ENCODE measurements around the gene HABP2.

The HABP2 gene

DNA sequence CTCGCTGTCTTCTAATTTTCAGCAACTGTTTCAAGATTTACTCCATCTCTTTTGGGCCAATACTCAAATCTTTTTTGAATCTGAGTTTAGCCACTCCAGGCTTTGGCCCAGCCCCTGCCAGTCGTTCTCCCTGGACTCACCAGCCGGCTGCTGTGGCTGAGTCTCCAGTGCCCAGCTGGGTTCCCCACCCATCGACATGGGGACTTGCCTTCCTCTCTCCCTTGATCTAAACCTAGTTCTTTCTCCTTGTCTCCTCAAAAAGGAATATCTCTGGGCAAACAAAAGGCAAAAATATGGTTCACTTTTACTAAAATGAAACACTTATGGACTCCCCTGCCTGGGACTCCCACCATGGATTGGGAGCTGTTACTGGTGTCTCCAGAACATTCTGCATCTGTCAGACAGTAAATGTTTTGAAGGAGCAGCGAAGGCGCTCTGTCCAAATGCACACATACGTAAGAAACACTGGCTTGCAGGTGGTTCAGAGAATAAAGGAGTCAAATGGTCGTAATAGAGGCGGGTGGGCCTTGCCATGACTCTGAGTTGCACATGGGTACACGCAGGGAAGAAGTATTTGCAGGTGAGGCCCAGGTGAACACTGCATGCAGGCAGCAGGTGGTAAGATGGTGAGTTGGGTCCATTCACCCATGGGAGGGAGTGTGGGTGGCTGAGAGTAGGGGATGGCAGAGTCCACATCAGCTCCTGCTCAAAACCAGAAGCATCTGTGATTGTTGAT is 35.5 kb upstream of the HABP2 start:
- Histone ChIP-seq H4K20me1 (ENCODE audit: insufficient read depth) (no peaks in the 10 kb centered on the region), H3K27me3 (ENCODE audit: insufficient read depth, low read depth) (no peaks in the 10 kb centered on the region), H3K4me3 (IDR thresholded peaks at IDR 0.05; ENCODE audit: insufficient read depth, low read depth, low read length) (no peak overlapping the region), H3K4me2 (no peak overlapping the region), H3K27ac (no peak overlapping the region), H3K9ac (no peak overlapping the region), H3K36me3 (ENCODE audit: insufficient read depth) (no peaks in the 10 kb centered on the region), H2AFZ (ENCODE audit: low read depth) (no peak overlapping the region), H3K4me1 (ENCODE audit: low read depth, poor library complexity, severe bottlenecking) (no peaks in the 10 kb centered on the region), H3K79me2 (ENCODE audit: insufficient read depth, low read depth) (no peaks in the 10 kb centered on the region)
- TF ChIP-seq, protein P1, sequence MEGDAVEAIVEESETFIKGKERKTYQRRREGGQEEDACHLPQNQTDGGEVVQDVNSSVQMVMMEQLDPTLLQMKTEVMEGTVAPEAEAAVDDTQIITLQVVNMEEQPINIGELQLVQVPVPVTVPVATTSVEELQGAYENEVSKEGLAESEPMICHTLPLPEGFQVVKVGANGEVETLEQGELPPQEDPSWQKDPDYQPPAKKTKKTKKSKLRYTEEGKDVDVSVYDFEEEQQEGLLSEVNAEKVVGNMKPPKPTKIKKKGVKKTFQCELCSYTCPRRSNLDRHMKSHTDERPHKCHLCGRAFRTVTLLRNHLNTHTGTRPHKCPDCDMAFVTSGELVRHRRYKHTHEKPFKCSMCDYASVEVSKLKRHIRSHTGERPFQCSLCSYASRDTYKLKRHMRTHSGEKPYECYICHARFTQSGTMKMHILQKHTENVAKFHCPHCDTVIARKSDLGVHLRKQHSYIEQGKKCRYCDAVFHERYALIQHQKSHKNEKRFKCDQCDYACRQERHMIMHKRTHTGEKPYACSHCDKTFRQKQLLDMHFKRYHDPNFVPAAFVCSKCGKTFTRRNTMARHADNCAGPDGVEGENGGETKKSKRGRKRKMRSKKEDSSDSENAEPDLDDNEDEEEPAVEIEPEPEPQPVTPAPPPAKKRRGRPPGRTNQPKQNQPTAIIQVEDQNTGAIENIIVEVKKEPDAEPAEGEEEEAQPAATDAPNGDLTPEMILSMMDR (conservative IDR thresholded peaks at IDR 0.05; ENCODE audit: low read depth, low read length), result no peak

DNA sequence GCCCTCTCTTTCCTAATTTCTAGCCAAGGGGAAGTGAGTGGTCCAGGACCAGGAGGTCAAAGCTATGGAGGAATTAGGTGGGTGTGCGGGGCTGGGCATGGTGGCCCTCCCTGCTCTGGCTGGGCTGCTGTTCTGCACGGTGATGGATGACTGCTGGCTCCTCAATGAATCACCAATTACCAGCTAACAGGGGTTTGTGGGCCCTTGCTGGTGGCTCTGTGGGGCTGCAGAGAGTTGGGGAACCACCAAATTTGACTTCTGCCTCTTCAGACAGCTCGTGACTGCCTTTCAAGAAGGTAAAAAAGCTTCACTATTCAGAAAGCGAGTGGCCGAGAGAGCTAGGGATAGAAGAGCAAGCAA is 35.0 kb upstream of the HABP2 start:
- no peak overlapping the region for H3K4me2 ChIP-seq
- H3K27ac ChIP-seq, result no peak overlapping the region
- H3K27me3 ChIP-seq (ENCODE audit: insufficient read depth, low read depth), result no peaks in the 10 kb centered on the region
- H3K36me3 ChIP-seq (ENCODE audit: insufficient read depth), result no peaks in the 10 kb centered on the region
- TF ChIP-seq, protein P1 (conservative IDR thresholded peaks at IDR 0.05; ENCODE audit: low read depth, low read length), result no peak
- H3K4me1 ChIP-seq (ENCODE audit: low read depth, poor library complexity, severe bottlenecking), result no peaks in the 10 kb centered on the region
- H2AFZ ChIP-seq (ENCODE audit: low read depth), result no peak overlapping the region
- H3K4me3 ChIP-seq (IDR thresholded peaks at IDR 0.05; ENCODE audit: insufficient read depth, low read depth, low read length), result no peak overlapping the region
- no peaks in the 10 kb centered on the region for H3K79me2 ChIP-seq (ENCODE audit: insufficient read depth, low read depth)
- no peaks in the 10 kb centered on the region for H4K20me1 ChIP-seq (ENCODE audit: insufficient read depth)
- no peak overlapping the region for H3K9ac ChIP-seq

DNA sequence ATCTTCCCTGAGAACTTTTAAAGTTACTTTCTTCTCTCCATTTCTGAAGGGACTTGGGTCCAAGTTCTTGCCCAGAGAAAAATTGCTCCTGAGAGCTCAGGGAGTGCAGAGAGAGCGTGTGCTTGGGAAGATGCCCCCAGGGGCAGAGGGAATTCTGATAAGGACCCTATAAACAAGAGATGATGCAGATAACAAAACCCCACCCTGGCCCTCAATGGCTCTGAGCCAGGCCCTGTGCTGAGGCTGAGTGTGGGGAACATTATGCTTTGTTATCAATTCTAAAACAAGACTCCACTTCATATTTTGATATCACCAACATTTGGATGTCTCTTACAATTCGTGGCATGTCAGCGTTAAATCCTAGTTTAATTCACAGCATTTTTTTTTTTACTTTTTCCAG is 34.4 kb upstream of the HABP2 start:
- H3K4me2 ChIP-seq, result no peak overlapping the region
- H3K4me3 ChIP-seq (IDR thresholded peaks at IDR 0.05; ENCODE audit: insufficient read depth, low read depth, low read length), result no peak overlapping the region
- no peak overlapping the region for H2AFZ ChIP-seq (ENCODE audit: low read depth)
- no peaks in the 10 kb centered on the region for H3K36me3 ChIP-seq (ENCODE audit: insufficient read depth)
- no peaks in the 10 kb centered on the region for H3K79me2 ChIP-seq (ENCODE audit: insufficient read depth, low read depth)
- H3K4me1 ChIP-seq (ENCODE audit: low read depth, poor library complexity, severe bottlenecking), result no peaks in the 10 kb centered on the region
- H3K27ac ChIP-seq, result no peak overlapping the region
- no peaks in the 10 kb centered on the region for H3K27me3 ChIP-seq (ENCODE audit: insufficient read depth, low read depth)
- TF ChIP-seq, protein P1 (conservative IDR thresholded peaks at IDR 0.05; ENCODE audit: low read depth, low read length), result no peak
- no peak overlapping the region for H3K9ac ChIP-seq
- no peaks in the 10 kb centered on the region for H4K20me1 ChIP-seq (ENCODE audit: insufficient read depth)

DNA sequence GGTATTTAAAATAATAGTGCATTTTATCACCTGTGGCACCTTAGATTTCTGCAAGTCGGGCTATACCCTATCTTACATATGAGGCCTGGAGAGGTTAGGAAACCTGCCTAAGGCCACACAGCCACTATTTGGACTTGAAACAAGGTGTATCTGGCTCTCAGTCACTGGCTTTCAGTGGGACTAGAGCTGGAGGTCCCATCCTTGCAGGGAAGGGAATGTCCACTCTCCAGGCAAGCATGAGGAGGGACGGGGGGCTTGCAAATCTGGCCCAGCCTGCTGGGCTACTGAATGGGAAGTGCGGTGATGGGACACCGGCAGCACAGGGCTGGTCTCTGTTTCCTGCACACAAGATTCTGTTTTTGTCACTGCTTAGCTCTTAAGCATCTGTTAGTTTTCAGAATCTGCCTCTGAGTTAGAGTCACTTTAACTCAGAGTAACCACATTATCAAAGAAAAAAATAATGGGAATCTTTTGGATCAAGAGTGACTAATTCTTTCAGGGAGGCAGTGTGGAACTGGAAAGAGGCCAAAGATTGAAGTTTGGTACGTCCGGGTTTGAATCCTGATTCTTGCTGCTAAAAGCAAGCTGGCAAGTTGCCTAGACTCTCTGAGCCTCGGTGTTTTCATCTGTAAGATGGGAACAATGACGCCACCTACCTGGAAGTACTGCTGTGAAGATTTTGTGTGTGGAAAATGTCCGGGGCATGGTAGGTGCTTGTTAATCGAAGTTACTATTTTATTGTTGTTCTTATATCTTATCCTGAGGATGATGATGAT is 33.8 kb upstream of the HABP2 start:
- no peak overlapping the region for H3K9ac ChIP-seq
- no peak overlapping the region for H2AFZ ChIP-seq (ENCODE audit: low read depth)
- H3K27me3 ChIP-seq (ENCODE audit: insufficient read depth, low read depth), result no peaks in the 10 kb centered on the region
- H3K79me2 ChIP-seq (ENCODE audit: insufficient read depth, low read depth), result no peaks in the 10 kb centered on the region
- TF ChIP-seq, protein P1 (conservative IDR thresholded peaks at IDR 0.05; ENCODE audit: low read depth, low read length), result no peak
- no peaks in the 10 kb centered on the region for H3K4me1 ChIP-seq (ENCODE audit: low read depth, poor library complexity, severe bottlenecking)
- no peaks in the 10 kb centered on the region for H4K20me1 ChIP-seq (ENCODE audit: insufficient read depth)
- H3K36me3 ChIP-seq (ENCODE audit: insufficient read depth), result no peaks in the 10 kb centered on the region
- no peak overlapping the region for H3K4me2 ChIP-seq
- H3K27ac ChIP-seq, result no peak overlapping the region
- no peak overlapping the region for H3K4me3 ChIP-seq (IDR thresholded peaks at IDR 0.05; ENCODE audit: insufficient read depth, low read depth, low read length)
